Fibroblast of pulmonary artery (primary cell): Measurements from ENCODE around the gene DNAJC16.

Source experiments
- DNase-seq: peaks from one replicate; pipeline ENCODE4 v3.0.0-alpha.2; 2010; ENCODE audit warnings: low read depth
- H3K4me3 ChIP-seq: replicated peaks from 2 replicates; pipeline ENCODE4 v1.5.1; 2011; ENCODE audit warnings: low read depth, mild to moderate bottlenecking, control low read depth, low read length, moderate library complexity
- CTCF ChIP-seq: IDR thresholded peaks from 2 replicates; pipeline ENCODE4 v1.5.1; 2011; ENCODE audit warnings: mild to moderate bottlenecking, control low read depth, low read length, inconsistent platforms; ENCODE audit errors: missing control alignments

The DNAJC16 gene

GRCh38 chr1:15620155-15620545 lies 93.5 kb downstream of the DNAJC16 start:
- H3K4me3 ChIP-seq: no peak overlapping the region
- peak; percentile 57 for DNase-seq
- no peak for TF ChIP-seq CTCF

GRCh38 chr1:15620902-15621682 lies 94.4 kb downstream of the DNAJC16 start:
- no peak for TF ChIP-seq CTCF

GRCh38 chr1:15621975-15622374 lies 95.3 kb downstream of the DNAJC16 start:
- DNase-seq: no peak
- no peak overlapping the region for H3K4me3 ChIP-seq
- TF ChIP-seq CTCF: no peak

More at GRCh38 chr1:15620902-15621682, 94.4 kb downstream of the DNAJC16 start:
- no peak overlapping the region for H3K4me3 ChIP-seq
- DNase-seq: no peak

- no peak for DNase-seq
- no peak overlapping the region for H3K4me3 ChIP-seq
- TF ChIP-seq CTCF: no peak
These were observed 96.2 kb downstream of the DNAJC16 start for GRCh38 chr1:15622712-15623373.

- H3K4me3 ChIP-seq: no peak overlapping the region
- DNase-seq: no peak
- TF ChIP-seq CTCF: no peak
These were observed 96.8 kb downstream of the DNAJC16 start for GRCh38 chr1:15623435-15623834.

GRCh38 chr1:15624133-15624714 lies 97.6 kb downstream of the DNAJC16 start:
- no peak overlapping the region for H3K4me3 ChIP-seq
- no peak for TF ChIP-seq CTCF
- DNase-seq: no peak
